Measurements from ENCODE around the gene HOXA13. TPM values are rescaled to one million over a fixed set of nuclear protein-coding genes. Genes with fewer than 3 reads are reported as not detected.

Gene HOXA13
- total RNA-seq, 1 experiment from 2014 or later = not detected

GRCh38 chr7:27240015-27240731, 40.3 kb upstream of the HOXA13 start:
- ChIA-PET POLR2A (no interaction called here), CTCF (no interaction called here)
- H3K36me3 Mint-ChIP-seq (ENCODE audit: insufficient read depth, unreplicated experiment) = peaks cover 5% of the 10 kb centered on the region
- TF ChIP-seq CTCF (IDR thresholded peaks at IDR 0.05; ENCODE audit: unreplicated experiment) = no peak
- no TSS peak for BruUV-seq (replicated peaks)
- H3K27me3 Mint-ChIP-seq (ENCODE audit: insufficient read depth, unreplicated experiment) = peaks cover 53% of the 10 kb centered on the region
- H3K4me1 Mint-ChIP-seq (ENCODE audit: insufficient read depth, unreplicated experiment) = no peaks in the 10 kb centered on the region
- no peaks in the 10 kb centered on the region for H3K9me3 Mint-ChIP-seq (ENCODE audit: unreplicated experiment)
- no peak for DNase-seq (ENCODE audit: unreplicated experiment)
- intact Hi-C loops (cut with micrococcal nuclease) = no loop called here
- H3K4me3 Mint-ChIP-seq (ENCODE audit: unreplicated experiment) = no peak overlapping the region
- H3K27ac Mint-ChIP-seq (ENCODE audit: low read depth, unreplicated experiment) = no peak overlapping the region

- Mint-ChIP-seq H3K4me1 (ENCODE audit: insufficient read depth, unreplicated experiment) (no peaks in the 10 kb centered on the region), H3K9me3 (ENCODE audit: unreplicated experiment) (no peaks in the 10 kb centered on the region), H3K36me3 (ENCODE audit: insufficient read depth, unreplicated experiment) (peaks cover 5% of the 10 kb centered on the region), H3K27me3 (ENCODE audit: insufficient read depth, unreplicated experiment) (peaks cover 48% of the 10 kb centered on the region), H3K27ac (ENCODE audit: low read depth, unreplicated experiment) (no peak overlapping the region), H3K4me3 (ENCODE audit: unreplicated experiment) (no peak overlapping the region)
- no TSS peak for BruUV-seq (replicated peaks)
- DNase-seq (ENCODE audit: unreplicated experiment) = no peak
- CTCF ChIA-PET = interaction anchor here (0.6 kb wide), 2 partner anchors 25 to 215 kb away, joined by 3 to 4 read pairs; no protein-coding TSS in a partner anchor
- POLR2A ChIA-PET = no interaction called here
- no peak for TF ChIP-seq CTCF (IDR thresholded peaks at IDR 0.05; ENCODE audit: unreplicated experiment)
- intact Hi-C loops (cut with micrococcal nuclease) = no loop called here
Measured at GRCh38 chr7:27239387-27240014, 39.6 kb upstream of the HOXA13 start.

- BruUV-seq (replicated peaks) = no TSS peak
- no peak for DNase-seq (ENCODE audit: unreplicated experiment)
- no peak overlapping the region for H3K4me3 Mint-ChIP-seq (ENCODE audit: unreplicated experiment)
- intact Hi-C loops (cut with micrococcal nuclease) = no loop called here
- peaks cover 5% of the 10 kb centered on the region for H3K36me3 Mint-ChIP-seq (ENCODE audit: insufficient read depth, unreplicated experiment)
- CTCF ChIA-PET = interaction anchor here (0.6 kb wide), 2 partner anchors 26 to 215 kb away, joined by 3 to 4 read pairs; no protein-coding TSS in a partner anchor
- POLR2A ChIA-PET = interaction anchor here (2.1 kb wide), 1 partner anchor 8 kb away, joined by 7 read pairs; no protein-coding TSS in a partner anchor
- H3K27ac Mint-ChIP-seq (ENCODE audit: low read depth, unreplicated experiment) = no peak overlapping the region
- no peaks in the 10 kb centered on the region for H3K9me3 Mint-ChIP-seq (ENCODE audit: unreplicated experiment)
- TF ChIP-seq CTCF (IDR thresholded peaks at IDR 0.05; ENCODE audit: unreplicated experiment) = no peak
- H3K4me1 Mint-ChIP-seq (ENCODE audit: insufficient read depth, unreplicated experiment) = no peaks in the 10 kb centered on the region
- peaks cover 43% of the 10 kb centered on the region for H3K27me3 Mint-ChIP-seq (ENCODE audit: insufficient read depth, unreplicated experiment)
Measured at GRCh38 chr7:27238979-27239386, 39.1 kb upstream of the HOXA13 start.

- ChIA-PET CTCF (interaction anchor here (0.9 to 1.6 kb wide), 4 partner anchors 15 to 367 kb away, joined by 3 to 6 read pairs (median 4); no protein-coding TSS in a partner anchor), POLR2A (interaction anchor here (0.6 to 2.1 kb wide), 2 partner anchors 9 to 464 kb away, joined by 5 to 7 read pairs; no protein-coding TSS in a partner anchor)
- no TSS peak for BruUV-seq (replicated peaks)
- TF ChIP-seq CTCF (IDR thresholded peaks at IDR 0.05; ENCODE audit: unreplicated experiment) = no peak
- no peak overlapping the region for H3K4me3 Mint-ChIP-seq (ENCODE audit: unreplicated experiment)
- H3K9me3 Mint-ChIP-seq (ENCODE audit: unreplicated experiment) = no peaks in the 10 kb centered on the region
- no peak overlapping the region for H3K27ac Mint-ChIP-seq (ENCODE audit: low read depth, unreplicated experiment)
- peak; percentile 42 for DNase-seq (ENCODE audit: unreplicated experiment)
- H3K27me3 Mint-ChIP-seq (ENCODE audit: insufficient read depth, unreplicated experiment) = peaks cover 32% of the 10 kb centered on the region
- H3K4me1 Mint-ChIP-seq (ENCODE audit: insufficient read depth, unreplicated experiment) = no peaks in the 10 kb centered on the region
- H3K36me3 Mint-ChIP-seq (ENCODE audit: insufficient read depth, unreplicated experiment) = peaks cover 5% of the 10 kb centered on the region
- intact Hi-C loops (cut with micrococcal nuclease) = no loop called here
Measured at GRCh38 chr7:27237735-27238334, 37.9 kb upstream of the HOXA13 start.

Data from MCF 10A (cell line).